KBM-7 (cell line): Measurements from ENCODE around the gene SYT10.
A peak's percentile ranks its signal among the peaks of the same experiment; 100 is the strongest.
"Not testable (repeated sequence)": the region's sequence is repeated elsewhere in the genome, so short reads cannot be mapped to it uniquely, and the experiment has no call there.

Experiments used
- DNase-seq: peaks from one replicate; pipeline ENCODE4 v3.0.0-alpha.2; 2015
- in situ Hi-C: fragments of 300-500 bp; cut with MboI; formaldehyde crosslinking; loops from 2 replicates; pipeline ENCODE4 v1.14.3; 2020; ENCODE audit warnings: low sequenced_read_pairs, low pct_unique_long_range_greater_than_20kb, mixed read lengths

SYT10 gene

DNA sequence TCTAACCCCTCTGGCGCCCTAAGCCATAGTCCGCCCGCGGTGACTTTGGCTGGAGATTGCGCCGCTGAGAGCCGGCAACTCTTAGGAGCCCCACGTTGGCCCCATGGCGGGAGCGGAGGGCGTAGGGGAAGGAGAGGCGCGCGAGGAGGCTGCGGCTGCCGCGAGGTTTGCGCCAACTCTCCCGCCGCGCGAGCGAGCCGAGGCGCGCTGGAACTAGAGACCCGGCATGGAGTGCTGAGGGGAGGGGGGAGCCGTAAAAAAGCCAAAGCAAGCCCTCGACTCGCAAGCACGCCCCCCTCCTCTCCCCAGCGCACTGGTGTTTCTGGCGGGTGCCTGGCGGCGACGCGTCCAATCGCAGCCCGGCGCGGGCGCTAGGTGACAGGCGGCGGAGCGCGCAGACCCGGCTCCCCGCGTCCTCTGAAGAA, at the start of gene SYT10:
SYT10 (minus strand) TSS at position 233 of the 425 bp plus-strand sequence. CDS start 297 bp downstream, outside the sequence.
- in situ Hi-C loops = no loop called here

DNA sequence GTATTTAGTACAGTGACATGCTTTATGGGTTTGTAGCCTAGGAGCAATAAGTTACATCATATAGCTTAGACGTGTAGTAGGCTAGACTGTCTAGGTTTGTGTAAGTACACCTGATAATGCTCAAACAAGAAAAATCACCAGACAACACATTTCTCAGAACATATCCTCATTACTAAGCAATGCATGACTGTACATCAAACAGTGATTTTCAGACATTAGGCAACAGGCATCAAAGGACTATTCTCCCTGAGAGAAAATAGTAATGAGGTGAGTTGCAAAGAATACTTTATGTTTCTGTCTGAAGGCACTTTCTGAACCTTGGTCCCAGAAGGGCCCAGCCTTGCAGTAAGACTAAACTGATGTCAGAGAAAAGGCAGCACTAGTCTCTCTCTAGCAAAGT, 48.4 kb upstream of the SYT10 start:
- no peak for DNase-seq
- in situ Hi-C loops = no loop called here

More for the DNA sequence above, at the start of gene SYT10:
- no peak for DNase-seq

DNA sequence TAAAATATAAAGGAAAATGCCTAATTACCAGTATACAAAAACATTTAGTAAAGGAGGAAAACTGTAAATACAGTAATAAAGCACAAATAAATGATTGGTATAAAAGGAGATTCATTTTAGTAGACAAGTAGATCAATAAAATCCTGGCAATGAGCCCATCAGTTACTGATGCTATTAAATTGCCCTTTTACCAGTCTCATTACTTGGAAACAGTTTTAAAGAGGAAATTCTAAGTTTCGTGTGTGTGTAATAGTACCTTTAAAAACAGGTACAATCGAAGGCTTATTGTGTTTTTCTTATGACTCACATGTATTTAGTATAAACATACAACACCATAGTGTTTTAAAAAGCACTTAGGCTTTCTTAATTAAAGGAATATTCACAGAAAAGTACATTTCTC, 46.4 kb upstream of the SYT10 start:
- no peak for DNase-seq

DNA sequence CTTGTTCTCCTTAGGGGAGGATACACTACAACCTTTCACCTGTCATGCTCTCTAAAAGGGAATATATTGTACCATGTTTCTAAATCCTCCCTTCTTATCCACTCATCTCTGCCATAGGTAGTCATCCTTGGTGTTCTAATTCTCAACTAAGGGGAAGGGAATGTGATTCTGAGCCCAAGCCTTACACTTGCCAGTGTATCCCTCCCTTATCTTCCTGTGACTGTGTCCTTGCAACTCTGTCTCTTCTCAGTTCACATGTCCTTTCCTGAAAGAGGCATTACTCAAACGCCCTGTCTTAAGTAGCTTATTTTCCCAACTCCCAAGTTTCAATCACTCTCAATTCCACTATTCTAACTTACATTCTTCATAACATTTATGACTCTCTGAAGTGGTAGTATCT, 44.5 kb upstream of the SYT10 start:
- in situ Hi-C loops = no loop called here
- no peak for DNase-seq

More for the DNA sequence above, 46.4 kb upstream of the SYT10 start:
- in situ Hi-C loops = no loop called here

- in situ Hi-C loops = no loop called here
- no peak for DNase-seq
Observed at GRCh38 chr12:33480366-33480765, 40.7 kb upstream of the SYT10 start.

DNA sequence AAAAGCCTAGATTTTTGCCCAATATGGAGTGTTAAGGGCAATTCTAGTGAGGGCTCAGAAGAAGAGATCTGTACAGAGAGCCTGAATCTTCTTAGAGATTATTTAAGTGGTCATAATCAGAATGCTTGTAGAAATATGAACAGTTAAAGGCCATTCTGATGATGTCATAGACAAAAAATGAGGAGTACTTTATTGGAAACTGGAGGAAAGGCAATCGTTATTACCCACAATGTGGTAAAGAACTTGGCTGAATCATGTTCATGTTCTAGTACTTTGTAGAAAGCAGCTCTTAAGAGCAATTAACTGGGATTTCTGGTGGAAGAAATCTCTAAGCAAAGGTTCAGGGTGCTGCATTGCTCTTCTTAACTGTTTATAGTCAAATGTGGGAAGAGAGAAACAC, 36.4 kb upstream of the SYT10 start:
- no peak for DNase-seq
- in situ Hi-C loops = no loop called here

DNA sequence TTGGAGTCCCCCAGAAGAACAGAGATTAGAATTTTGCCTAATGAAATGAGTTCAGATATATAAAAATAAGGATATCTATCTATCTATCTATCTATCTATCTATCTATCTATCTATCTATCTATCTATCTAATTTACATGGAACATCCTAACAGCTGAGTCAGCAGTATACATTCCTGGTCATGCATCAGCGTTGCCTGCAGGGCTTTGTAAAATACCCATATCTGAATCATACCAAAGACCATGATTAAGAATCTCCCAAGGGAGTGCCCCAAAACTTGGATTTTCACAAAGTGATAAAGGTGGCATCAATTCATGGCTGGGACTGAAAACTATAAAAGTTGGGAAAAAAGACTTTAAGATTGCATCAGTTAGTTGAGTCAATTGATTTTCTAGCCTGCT, 32.7 kb upstream of the SYT10 start:
- in situ Hi-C loops = no loop called here

DNA sequence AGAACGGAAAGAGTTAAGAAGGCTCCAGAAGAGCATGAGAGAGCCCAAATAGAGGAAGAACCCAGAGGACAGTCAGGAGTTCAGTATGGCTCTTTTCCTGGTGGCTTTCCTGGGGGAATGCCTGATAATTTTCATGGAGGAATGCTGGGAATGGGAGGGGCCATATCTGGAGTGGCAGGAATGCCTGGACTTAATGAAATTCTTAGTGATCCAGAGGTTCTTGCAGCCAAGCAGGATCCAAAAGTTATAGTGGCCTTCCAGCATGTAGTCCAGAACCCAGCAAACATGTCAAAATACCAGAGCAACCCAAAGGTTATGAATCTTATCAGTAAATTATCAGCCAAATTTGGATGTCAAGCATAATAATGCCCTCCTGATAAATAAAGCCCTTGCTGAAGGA, 15.5 kb upstream of the SYT10 start:
- no peak for DNase-seq
- in situ Hi-C loops = no loop called here

More for the DNA sequence above, 32.7 kb upstream of the SYT10 start:
- no peak for DNase-seq

DNA sequence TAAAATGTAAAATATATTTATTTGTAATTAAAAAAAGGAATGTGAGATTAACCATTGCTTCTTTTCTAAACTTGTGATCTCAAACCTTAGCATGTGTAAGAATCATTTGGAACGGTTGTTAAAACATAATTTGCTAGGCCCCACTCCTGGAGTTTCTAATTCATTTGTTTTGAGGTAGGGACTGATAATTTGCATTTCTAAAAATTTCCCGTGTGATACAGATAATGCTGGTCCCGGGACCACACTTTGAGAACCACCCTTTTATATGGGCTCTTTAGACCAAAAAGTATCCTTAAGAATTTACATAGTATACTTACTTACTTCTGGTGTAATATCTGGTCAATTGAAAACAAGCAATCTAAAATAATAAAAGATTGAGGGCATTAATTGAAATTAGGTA, 10.9 kb upstream of the SYT10 start:
- in situ Hi-C loops = no loop called here
- no peak for DNase-seq

- DNase-seq = no peak
- in situ Hi-C loops = no loop called here
Observed at GRCh38 chr12:33440477-33440876, 858 bp upstream of the SYT10 start.

- in situ Hi-C loops = no loop called here
Observed at GRCh38 chr12:33438851-33439586, 600 bp downstream of the SYT10 start.

GRCh38 chr12:33438025-33438772, 1.4 kb downstream of the SYT10 start:
- no peak for DNase-seq
- in situ Hi-C loops = no loop called here

More at GRCh38 chr12:33438851-33439586, 600 bp downstream of the SYT10 start:
- DNase-seq = no peak

DNA sequence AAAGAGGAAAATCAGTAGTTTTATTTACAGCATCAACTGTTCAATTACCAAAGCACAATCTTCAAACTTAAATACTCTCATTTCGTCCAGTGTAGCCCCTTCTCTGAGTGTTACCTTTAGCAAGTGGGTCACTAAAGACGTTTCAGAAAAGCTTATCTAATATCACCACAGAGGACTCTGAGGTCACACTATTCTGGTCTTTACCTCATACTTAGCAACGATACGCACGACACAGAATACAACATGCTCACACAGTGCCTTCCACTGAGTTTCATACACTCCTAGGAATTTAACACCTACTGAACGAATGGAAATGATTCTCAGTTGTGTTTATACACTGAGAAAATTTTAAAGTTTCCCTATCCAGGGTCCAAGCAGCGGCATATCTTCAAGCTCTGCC, 2.0 kb downstream of the SYT10 start:
- no peak for DNase-seq
- in situ Hi-C loops = no loop called here

DNA sequence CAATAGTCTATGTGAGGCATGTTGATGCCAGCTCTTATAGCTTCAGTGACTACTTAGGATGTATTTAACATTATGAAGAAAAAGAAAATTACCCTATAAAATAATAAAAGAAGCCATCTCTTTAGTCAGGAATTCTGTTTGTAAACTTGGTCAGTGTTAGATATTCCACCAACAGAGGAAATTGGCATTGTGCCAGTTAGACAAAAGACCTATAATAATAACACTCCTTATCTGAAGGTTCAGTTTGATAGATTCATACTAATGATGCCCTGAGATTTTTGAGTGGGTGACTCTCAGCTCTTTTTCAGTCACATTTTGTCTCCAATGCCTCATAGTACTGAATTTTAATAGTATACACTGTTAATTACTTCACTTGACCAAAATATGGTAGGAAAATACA, 6.6 kb downstream of the SYT10 start:
- no peak for DNase-seq
- in situ Hi-C loops = no loop called here

DNA sequence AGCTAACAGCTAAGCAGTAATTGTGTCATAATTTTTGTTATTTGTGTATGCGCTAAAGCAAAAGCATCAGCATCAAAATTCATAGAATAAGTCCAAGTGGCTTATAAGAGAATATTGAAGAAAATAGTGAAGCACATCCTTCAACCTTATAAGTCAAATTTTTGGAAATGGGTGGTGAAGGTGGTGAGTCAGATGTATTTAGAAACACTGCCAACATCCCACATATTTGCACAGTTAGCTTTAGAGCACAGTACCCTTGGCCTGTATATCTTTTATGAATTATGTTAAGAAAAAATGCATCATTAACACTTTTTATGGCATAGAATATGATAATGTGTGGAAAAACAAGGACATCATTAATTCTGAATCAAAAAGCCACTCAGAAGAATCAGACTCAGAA, 8.0 kb downstream of the SYT10 start:
- DNase-seq = no peak
- in situ Hi-C loops = no loop called here

DNA sequence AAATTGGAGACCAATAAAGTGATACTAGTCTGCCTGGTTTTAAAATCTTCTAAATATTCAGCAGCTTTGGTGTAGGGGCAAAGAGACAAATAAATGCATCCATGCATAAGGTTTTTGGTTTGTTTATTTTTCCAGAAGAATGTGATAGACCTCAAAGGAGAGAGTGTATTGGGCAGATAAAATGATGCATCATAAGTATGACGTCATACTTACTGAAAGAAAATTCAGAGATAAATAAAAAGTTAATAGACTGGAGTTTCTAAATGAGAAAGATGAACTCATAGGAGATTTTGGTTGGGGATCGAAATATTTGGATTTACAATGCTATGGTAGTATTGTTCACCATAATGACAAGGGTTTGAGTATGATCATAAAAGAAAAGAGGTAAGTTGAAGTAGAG, 10.2 kb downstream of the SYT10 start:
- in situ Hi-C loops = no loop called here
- DNase-seq = no peak

- in situ Hi-C loops = no loop called here
- DNase-seq = peak; percentile 2
Observed at GRCh38 chr12:33427071-33427470, 12.5 kb downstream of the SYT10 start.

DNA sequence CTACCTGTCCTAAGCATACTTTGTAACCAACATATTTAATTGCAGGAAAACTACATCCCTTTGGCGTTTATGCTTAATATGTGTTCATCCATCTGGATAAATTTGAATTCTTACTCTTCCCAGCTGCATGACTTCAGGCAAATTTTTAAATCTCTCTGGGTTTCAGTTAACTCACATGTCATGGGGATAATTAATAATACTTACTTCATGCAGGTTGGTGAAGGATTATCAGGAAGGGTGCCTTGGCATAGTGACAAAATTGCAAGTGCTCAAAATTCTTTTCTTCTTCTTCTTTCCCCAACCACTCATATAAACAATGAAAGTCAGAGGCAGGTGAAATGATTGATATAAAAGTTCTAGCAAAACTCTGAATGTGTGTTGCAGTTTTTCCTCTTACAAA, 15.9 kb downstream of the SYT10 start:
- in situ Hi-C loops = no loop called here
- DNase-seq = no peak

DNA sequence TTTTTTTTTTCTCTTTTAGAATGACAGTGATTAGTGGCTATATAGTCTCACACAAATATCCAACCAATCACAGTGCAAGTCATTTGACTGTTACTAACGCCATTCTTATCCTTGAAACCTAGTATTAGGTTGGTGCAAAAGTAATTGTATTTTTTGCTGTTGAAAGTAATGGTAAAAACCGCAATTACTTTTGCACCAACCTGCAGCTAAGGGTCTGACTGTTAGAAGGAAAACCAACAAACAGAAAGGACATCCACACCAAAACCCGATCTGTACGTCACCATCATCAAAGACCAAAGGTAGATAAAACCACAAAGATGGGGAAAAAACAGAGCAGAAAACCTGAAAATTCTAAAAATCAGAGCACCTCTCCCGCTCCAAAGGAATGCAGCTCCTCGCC, 27.2 kb downstream of the SYT10 start:
- in situ Hi-C loops, DNase-seq: not testable (repeated sequence)

DNA sequence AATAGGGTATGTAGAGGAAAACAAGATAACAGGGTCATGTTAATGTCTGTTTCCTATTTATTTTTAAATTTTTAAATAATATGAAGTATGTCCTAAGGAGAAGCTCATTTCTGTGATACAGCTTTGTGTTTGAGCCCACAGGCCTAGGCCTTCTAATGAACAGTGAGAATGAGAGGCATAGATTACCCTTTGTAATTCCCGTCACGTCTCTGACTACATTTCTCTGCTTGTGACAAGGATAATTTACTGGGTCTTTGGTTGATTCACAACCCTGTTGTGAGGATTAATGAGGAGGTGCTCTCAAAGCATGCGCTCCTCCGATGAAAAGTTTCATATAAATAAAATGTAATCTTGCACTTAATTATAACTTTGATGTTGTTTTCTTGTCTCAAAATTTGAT, 56.1 kb downstream of the SYT10 start:
- in situ Hi-C loops = no loop called here
- no peak for DNase-seq

GRCh38 chr12:33376153-33376552, 63.5 kb downstream of the SYT10 start:
- no peak for DNase-seq
- in situ Hi-C loops = no loop called here
